ENCODE measurements around the gene BBS9.

DNA sequence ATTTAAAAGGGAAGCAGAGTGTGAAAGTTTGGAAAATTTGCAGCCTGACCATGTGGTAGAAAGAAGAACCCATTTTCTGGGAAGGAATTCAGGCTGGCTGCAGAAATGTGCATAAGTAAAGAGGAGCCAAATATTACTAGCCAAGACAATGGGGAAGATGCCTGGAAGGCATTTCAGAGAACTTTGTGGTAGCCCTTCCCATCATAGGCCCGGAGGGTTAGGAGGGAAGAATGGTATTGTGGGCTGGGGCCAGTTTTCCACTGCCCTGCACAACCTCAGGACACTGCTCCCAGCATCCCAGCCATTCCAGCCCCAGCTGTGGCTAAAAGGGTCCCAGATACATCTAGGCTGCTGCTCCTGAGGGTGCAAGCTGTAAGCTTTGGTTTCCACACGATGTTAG lies 497.5 kb downstream of the BBS9 start:
- TF ChIP-seq CTCF (IDR thresholded peaks at IDR 0.05; ENCODE audit: low read depth, low read length) (no peak), EZH2phosphoT487 (IDR thresholded peaks at IDR 0.05; ENCODE audit: low read depth) (no peak)

Data from OCI-LY3 (cell line).